ENCODE measurements around the gene MARCHF3.

MARCHF3 gene

GRCh38 chr5:126837242-126837641, 193.1 kb downstream of the MARCHF3 start:
- no peaks in the 10 kb centered on the region for H3K36me3 ChIP-seq (ENCODE audit: control insufficient read depth, insufficient read depth, low read length)
- no peaks in the 10 kb centered on the region for H3K9me3 ChIP-seq (ENCODE audit: control insufficient read depth, low read length)
- no peak overlapping the region for H3K4me2 ChIP-seq (ENCODE audit: low read length)
- H2AFZ ChIP-seq: no peak overlapping the region
- no peak overlapping the region for H3K9ac ChIP-seq
- H3K27ac ChIP-seq: no peak overlapping the region
- no peaks in the 10 kb centered on the region for H3K79me2 ChIP-seq
- TF ChIP-seq, protein P1, sequence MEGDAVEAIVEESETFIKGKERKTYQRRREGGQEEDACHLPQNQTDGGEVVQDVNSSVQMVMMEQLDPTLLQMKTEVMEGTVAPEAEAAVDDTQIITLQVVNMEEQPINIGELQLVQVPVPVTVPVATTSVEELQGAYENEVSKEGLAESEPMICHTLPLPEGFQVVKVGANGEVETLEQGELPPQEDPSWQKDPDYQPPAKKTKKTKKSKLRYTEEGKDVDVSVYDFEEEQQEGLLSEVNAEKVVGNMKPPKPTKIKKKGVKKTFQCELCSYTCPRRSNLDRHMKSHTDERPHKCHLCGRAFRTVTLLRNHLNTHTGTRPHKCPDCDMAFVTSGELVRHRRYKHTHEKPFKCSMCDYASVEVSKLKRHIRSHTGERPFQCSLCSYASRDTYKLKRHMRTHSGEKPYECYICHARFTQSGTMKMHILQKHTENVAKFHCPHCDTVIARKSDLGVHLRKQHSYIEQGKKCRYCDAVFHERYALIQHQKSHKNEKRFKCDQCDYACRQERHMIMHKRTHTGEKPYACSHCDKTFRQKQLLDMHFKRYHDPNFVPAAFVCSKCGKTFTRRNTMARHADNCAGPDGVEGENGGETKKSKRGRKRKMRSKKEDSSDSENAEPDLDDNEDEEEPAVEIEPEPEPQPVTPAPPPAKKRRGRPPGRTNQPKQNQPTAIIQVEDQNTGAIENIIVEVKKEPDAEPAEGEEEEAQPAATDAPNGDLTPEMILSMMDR (IDR thresholded peaks at IDR 0.05): no peak
- H3K27me3 ChIP-seq (ENCODE audit: control insufficient read depth, insufficient read depth, low read length): no peaks in the 10 kb centered on the region
- no peaks in the 10 kb centered on the region for H3K4me1 ChIP-seq
- H3K4me3 ChIP-seq (ENCODE audit: low read depth, low read length): no peak overlapping the region

DNA sequence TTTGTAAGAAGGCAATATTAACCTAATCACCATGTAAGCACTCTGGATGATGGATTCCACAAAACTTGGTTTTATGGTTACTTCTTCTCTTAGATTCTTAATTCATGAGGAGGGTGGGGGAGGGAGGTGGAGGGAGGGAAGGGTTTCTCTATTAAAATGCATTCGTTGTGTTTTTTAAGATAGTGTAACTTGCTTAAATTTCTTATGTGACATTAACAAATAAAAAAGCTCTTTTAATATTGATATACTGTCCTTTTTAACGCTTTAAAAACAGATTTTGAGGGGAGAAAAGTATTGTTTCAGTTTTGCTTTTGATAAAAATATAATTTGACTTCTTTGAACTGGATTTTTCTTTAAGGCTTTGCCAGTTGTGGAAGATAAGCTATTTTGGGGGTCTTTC, 193.6 kb downstream of the MARCHF3 start:
- no peaks in the 10 kb centered on the region for H3K36me3 ChIP-seq (ENCODE audit: control insufficient read depth, insufficient read depth, low read length)

GRCh38 chr5:126831156-126831555, 199.2 kb downstream of the MARCHF3 start:
- Histone ChIP-seq H3K9me3 (ENCODE audit: control insufficient read depth, low read length) (no peaks in the 10 kb centered on the region), H3K79me2 (no peaks in the 10 kb centered on the region), H3K27ac (no peak overlapping the region), H3K4me2 (ENCODE audit: low read length) (peak overlapping the region; percentile 1), H3K4me1 (peaks cover 4% of the 10 kb centered on the region), H3K27me3 (ENCODE audit: control insufficient read depth, insufficient read depth, low read length) (no peaks in the 10 kb centered on the region), H3K4me3 (ENCODE audit: low read depth, low read length) (no peak overlapping the region), H3K9ac (no peak overlapping the region), H3K36me3 (ENCODE audit: control insufficient read depth, insufficient read depth, low read length) (no peaks in the 10 kb centered on the region), H2AFZ (peak overlapping the region; percentile 14)
- TF ChIP-seq, protein P1 (IDR thresholded peaks at IDR 0.05): no peak

More for the DNA sequence above, 193.6 kb downstream of the MARCHF3 start:
- Histone ChIP-seq H2AFZ (no peak overlapping the region), H3K4me2 (ENCODE audit: low read length) (no peak overlapping the region), H3K4me1 (no peaks in the 10 kb centered on the region), H3K27ac (no peak overlapping the region), H3K79me2 (no peaks in the 10 kb centered on the region), H3K9ac (no peak overlapping the region), H3K9me3 (ENCODE audit: control insufficient read depth, low read length) (no peaks in the 10 kb centered on the region), H3K27me3 (ENCODE audit: control insufficient read depth, insufficient read depth, low read length) (no peaks in the 10 kb centered on the region), H3K4me3 (ENCODE audit: low read depth, low read length) (no peak overlapping the region)
- TF ChIP-seq, protein P1 (IDR thresholded peaks at IDR 0.05): no peak

DNA sequence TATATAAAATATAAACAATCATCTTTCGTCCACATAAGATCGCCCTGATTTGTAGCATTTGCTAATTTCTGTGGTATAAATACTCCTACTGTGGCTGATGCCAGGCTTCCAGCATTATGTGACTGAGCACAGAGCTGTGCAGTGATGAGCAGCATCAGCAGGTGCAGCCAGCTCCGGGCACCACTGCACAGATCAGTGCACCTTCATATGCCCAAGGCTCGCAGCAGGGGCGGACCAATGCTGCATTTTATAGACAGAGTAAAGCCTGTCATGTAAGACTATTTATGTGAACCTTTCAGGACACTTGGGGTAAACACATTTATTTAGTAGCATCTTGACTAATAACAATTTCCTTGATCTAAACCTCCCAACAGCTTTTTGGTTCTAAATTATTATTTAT, 200.3 kb downstream of the MARCHF3 start:
- Histone ChIP-seq H2AFZ (no peak overlapping the region), H3K4me3 (ENCODE audit: low read depth, low read length) (no peak overlapping the region), H3K27me3 (ENCODE audit: control insufficient read depth, insufficient read depth, low read length) (no peaks in the 10 kb centered on the region), H3K79me2 (no peaks in the 10 kb centered on the region), H3K4me1 (peaks cover 4% of the 10 kb centered on the region), H3K27ac (no peak overlapping the region), H3K4me2 (ENCODE audit: low read length) (no peak overlapping the region), H3K36me3 (ENCODE audit: control insufficient read depth, insufficient read depth, low read length) (no peaks in the 10 kb centered on the region), H3K9me3 (ENCODE audit: control insufficient read depth, low read length) (no peaks in the 10 kb centered on the region), H3K9ac (no peak overlapping the region)
- TF ChIP-seq, protein P1 (IDR thresholded peaks at IDR 0.05): no peak

GRCh38 chr5:126829098-126829497, 201.3 kb downstream of the MARCHF3 start:
- no peaks in the 10 kb centered on the region for H3K27me3 ChIP-seq (ENCODE audit: control insufficient read depth, insufficient read depth, low read length)
- H3K9me3 ChIP-seq (ENCODE audit: control insufficient read depth, low read length): no peaks in the 10 kb centered on the region
- H3K4me1 ChIP-seq: peaks cover 4% of the 10 kb centered on the region
- no peaks in the 10 kb centered on the region for H3K79me2 ChIP-seq
- H3K4me2 ChIP-seq (ENCODE audit: low read length): no peak overlapping the region
- no peak overlapping the region for H2AFZ ChIP-seq
- TF ChIP-seq, protein P1 (IDR thresholded peaks at IDR 0.05): no peak
- H3K9ac ChIP-seq: no peak overlapping the region
- no peak overlapping the region for H3K27ac ChIP-seq
- H3K4me3 ChIP-seq (ENCODE audit: low read depth, low read length): no peak overlapping the region
- no peaks in the 10 kb centered on the region for H3K36me3 ChIP-seq (ENCODE audit: control insufficient read depth, insufficient read depth, low read length)
